Upper lobe of left lung (tissue), 4 donors: ENCODE data around the gene NAB2.

ENCODE experiments used
- EP300 ChIP-seq, 4 donors: sonication (generic); formaldehyde crosslinking; IDR thresholded peaks; one replicate each; pipeline ENCODE4 v1.5.1; 2017; ENCODE audit warnings: antibody characterized with exemption in 4 of 4, control low read depth in 2 of 4
- POLR2A ChIP-seq, 4 donors: fragments of 450-650 bp; IDR thresholded peaks; one replicate each; pipeline ENCODE4 v1.5.1; 2016 to 2017; ENCODE audit warnings: antibody characterized with exemption in 4 of 4, mild to moderate bottlenecking in 2 of 4
- POLR2AphosphoS5 ChIP-seq, 2 donors: sonication (generic); formaldehyde crosslinking; IDR thresholded peaks; one replicate each; pipeline ENCODE4 v1.5.1; 2017; ENCODE audit warnings: antibody characterized with exemption in 2 of 2
- TF ChIP-seq, protein P1 (sequence below), 6 experiments: fragments of 450-650 bp in 4 of 6; fragments of 200-600 bp in 2 of 6; sonication (generic) in 2 of 6; IDR thresholded peaks; one replicate each; pipeline ENCODE4 v1.5.1; 2016 to 2019; ENCODE audit warnings: antibody characterized with exemption in 6 of 6

DNA sequence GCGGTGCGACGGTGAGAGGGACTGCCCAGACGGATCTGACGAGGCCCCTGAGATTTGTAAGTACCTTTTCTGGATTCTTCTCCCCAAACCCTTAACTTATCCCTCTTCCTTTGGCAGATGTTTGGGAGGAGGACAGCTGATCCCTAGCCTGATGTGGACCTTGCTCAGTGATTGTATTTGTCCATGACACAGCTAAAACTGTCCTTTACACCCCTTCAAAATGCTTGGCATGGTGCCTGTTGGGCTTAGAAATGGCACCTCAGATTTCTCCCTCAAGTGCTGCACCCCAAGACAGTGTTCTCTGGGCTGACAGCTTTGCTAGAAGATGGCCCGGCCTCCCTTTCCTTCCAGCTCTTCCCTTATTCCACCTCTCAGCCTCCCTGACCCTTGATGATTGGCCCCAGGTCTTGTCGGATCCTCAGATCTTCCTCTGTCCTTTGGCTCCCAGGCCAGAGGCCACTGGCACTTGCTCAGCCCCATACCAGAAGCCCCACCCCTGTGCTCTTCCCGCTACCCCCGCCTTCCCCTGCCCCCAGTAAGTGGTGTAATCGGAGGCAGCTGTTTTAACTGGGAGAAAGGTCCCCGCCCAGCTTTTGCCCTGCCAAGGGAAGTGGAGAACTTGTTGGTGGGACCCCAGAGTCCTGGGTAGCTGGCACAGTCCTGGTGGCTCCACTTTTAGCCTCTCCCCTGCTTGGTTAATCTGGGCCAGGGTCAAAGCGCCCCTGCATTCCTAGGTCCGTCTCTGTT, 49.8 kb downstream of the NAB2 start:
- TF ChIP-seq, protein P1, sequence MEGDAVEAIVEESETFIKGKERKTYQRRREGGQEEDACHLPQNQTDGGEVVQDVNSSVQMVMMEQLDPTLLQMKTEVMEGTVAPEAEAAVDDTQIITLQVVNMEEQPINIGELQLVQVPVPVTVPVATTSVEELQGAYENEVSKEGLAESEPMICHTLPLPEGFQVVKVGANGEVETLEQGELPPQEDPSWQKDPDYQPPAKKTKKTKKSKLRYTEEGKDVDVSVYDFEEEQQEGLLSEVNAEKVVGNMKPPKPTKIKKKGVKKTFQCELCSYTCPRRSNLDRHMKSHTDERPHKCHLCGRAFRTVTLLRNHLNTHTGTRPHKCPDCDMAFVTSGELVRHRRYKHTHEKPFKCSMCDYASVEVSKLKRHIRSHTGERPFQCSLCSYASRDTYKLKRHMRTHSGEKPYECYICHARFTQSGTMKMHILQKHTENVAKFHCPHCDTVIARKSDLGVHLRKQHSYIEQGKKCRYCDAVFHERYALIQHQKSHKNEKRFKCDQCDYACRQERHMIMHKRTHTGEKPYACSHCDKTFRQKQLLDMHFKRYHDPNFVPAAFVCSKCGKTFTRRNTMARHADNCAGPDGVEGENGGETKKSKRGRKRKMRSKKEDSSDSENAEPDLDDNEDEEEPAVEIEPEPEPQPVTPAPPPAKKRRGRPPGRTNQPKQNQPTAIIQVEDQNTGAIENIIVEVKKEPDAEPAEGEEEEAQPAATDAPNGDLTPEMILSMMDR (IDR thresholded peaks at IDR 0.05), result no peak
- TF ChIP-seq POLR2A (IDR thresholded peaks at IDR 0.05), result no peak
- TF ChIP-seq POLR2AphosphoS5 (IDR thresholded peaks at IDR 0.05), result no peak
- peak in 1 of 4 donors; percentile 13 for TF ChIP-seq EP300 (IDR thresholded peaks at IDR 0.05)
